LNCaP clone FGC (cell line): ENCODE results near the gene NIPAL4.
"Not testable (repeated sequence)": the region's sequence is repeated elsewhere in the genome, so short reads cannot be mapped to it uniquely, and the experiment has no call there.

Experiments
- DNase-seq: peaks from one replicate; pipeline ENCODE4 v3.0.0-alpha.2; 2011; ENCODE audit warnings: low read depth
- H3K4me3 ChIP-seq: 2 replicates; pipeline ENCODE4 v1.5.1; 2011; ENCODE audit warnings: mild to moderate bottlenecking, low read depth, low read length, control low read depth
- TF ChIP-seq, protein P1 (sequence below): IDR thresholded peaks from 2 replicates; pipeline ENCODE4 v1.5.1; 2012; ENCODE audit warnings: mild to moderate bottlenecking; ENCODE audit not compliant: control insufficient read depth, insufficient read depth; ENCODE audit errors: extremely low read depth

The NIPAL4 gene

DNA sequence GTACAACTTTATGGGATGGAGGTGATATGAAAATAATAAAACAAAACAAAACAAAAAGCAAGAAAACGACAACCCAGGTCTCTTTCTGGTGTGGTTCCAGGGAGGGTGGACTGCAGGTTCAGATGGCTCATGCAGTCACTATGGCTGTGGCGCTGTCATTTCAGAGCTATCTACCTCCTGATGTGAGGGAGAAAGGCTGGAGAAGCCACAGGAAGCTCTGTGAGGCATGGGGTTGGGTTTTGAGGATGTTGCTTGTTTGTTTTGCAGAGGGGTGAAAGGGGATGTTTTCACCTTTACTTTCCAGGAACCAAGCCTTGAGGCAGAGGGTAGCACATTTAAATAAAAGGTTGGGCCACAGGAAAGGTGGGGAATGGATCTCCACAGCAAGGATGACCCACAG is 18.7 kb downstream of the NIPAL4 start:
- TF ChIP-seq, protein P1, sequence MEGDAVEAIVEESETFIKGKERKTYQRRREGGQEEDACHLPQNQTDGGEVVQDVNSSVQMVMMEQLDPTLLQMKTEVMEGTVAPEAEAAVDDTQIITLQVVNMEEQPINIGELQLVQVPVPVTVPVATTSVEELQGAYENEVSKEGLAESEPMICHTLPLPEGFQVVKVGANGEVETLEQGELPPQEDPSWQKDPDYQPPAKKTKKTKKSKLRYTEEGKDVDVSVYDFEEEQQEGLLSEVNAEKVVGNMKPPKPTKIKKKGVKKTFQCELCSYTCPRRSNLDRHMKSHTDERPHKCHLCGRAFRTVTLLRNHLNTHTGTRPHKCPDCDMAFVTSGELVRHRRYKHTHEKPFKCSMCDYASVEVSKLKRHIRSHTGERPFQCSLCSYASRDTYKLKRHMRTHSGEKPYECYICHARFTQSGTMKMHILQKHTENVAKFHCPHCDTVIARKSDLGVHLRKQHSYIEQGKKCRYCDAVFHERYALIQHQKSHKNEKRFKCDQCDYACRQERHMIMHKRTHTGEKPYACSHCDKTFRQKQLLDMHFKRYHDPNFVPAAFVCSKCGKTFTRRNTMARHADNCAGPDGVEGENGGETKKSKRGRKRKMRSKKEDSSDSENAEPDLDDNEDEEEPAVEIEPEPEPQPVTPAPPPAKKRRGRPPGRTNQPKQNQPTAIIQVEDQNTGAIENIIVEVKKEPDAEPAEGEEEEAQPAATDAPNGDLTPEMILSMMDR = no peak
- no peak overlapping the region for H3K4me3 ChIP-seq
- no peak for DNase-seq

GRCh38 chr5:157479166-157479565 is 19.2 kb downstream of the NIPAL4 start:
- no peak overlapping the region for H3K4me3 ChIP-seq
- DNase-seq = no peak
- TF ChIP-seq, protein P1 = no peak

DNA sequence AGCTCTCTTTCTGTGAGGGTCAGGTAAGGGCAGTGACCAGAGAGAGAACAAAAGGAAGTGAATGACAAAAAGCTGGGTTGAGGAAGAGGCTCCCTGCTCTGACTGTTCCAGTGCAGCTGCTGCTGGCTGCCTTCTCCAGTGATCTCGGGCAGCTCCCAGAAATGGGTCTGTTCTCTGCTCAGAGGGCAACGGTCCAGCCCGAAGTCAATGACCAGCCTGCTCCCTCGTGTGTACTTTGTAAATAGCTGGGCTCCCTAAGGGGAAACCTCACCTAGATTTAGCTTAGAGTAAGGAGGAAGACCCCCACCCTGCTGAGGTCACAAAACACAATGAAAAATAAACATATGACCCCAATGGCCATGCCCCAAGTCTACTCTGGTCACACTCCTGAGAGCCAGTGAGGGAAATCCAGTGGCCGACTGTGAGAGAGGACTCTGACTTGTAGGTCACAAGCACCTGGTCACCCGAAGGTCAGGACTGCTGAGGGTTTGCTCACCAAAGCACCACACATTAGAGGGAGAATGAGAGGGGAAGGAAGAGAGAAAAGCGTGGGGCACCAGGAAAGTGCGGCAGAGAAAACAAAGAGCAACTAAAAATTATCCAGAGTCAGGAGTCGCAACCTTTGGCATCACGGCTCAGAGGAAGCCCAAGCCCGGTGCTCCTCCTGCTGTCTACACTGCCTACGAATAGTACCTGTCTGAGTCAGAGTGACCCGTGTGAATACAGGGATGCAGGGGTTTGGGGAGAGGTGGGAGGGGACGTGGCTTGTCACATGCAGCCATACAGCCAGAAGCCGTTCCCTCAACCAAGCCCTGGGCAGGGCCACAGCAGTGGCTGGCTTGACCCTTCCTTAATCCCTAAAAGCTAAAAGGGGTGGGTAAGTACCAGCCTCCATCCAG is 19.8 kb downstream of the NIPAL4 start:
- no peak for DNase-seq
- TF ChIP-seq, protein P1 = no peak
- no peak overlapping the region for H3K4me3 ChIP-seq

GRCh38 chr5:157481265-157481664 is 21.3 kb downstream of the NIPAL4 start:
- H3K4me3 ChIP-seq = no peak overlapping the region
- no peak for DNase-seq
- TF ChIP-seq, protein P1 = no peak

DNA sequence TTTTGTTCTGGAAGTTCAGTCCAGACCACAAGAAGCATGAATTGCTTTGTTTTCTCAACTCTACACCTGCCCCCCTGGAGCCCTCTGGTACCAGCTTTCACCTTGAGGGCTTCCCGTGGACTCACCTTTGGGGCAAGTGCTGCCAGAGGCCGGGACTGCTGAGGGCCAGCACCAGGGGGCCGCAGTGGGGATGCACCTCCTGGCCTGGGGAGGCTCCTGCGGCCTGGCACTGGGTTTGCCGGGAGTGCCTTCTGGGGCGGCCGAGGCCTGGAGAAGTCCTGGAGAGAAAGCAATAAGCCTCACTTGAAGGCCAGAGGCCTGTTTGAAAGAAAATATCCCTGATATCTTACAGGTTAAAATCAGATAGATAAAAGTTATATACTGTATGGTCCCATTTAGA is 21.7 kb downstream of the NIPAL4 start:
- TF ChIP-seq, protein P1 = no peak
- no peak for DNase-seq
- H3K4me3 ChIP-seq = no peak overlapping the region

DNA sequence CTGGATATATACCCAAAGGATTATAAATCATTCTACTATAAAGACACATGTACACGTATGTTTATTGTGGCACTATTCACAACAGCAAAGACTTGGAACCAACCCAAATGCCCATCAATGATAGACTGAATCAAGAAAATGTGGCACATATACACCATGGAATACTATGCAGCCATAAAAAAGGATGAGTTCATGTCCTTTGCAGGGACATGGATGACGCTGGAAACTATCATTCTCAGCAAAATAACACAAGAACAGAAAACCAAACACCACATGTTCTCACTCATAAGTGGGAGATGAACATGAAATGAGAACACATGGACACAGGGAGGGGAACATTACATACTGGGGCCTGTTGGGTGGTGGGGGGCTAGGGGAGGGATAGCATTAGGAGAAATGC is 22.7 kb downstream of the NIPAL4 start:
- not testable (repeated sequence) for H3K4me3 ChIP-seq, DNase-seq

GRCh38 chr5:157484768-157485167 is 24.8 kb downstream of the NIPAL4 start:
- TF ChIP-seq, protein P1 = no peak
- no peak overlapping the region for H3K4me3 ChIP-seq
- DNase-seq = no peak
